GM21528 (cell line): Measurements from ENCODE around the gene RBM25.
"Not testable (repeated sequence)": the region's sequence is repeated elsewhere in the genome, so short reads cannot be mapped to it uniquely, and the experiment has no call there.

Source experiments
- ATAC-seq: cut with Tn5 transposase; IDR thresholded peaks from one replicate; pipeline ENCODE4 v1.9.1; 2021; ENCODE audit warnings: mild to moderate bottlenecking, moderate library complexity; ENCODE audit not compliant: unreplicated experiment, low FRiP score

The RBM25 gene

GRCh38 chr14:73058224-73058921, at the start of gene RBM25:
TSS of gene RBM25 (plus strand) at chr14:73058534. CDS start at chr14:73071642, 13,108 bp downstream.
- ATAC-seq = peak; percentile 91

- not testable (repeated sequence) for ATAC-seq
Measured at GRCh38 chr14:73011189-73011588, 47.1 kb upstream of the RBM25 start.

DNA sequence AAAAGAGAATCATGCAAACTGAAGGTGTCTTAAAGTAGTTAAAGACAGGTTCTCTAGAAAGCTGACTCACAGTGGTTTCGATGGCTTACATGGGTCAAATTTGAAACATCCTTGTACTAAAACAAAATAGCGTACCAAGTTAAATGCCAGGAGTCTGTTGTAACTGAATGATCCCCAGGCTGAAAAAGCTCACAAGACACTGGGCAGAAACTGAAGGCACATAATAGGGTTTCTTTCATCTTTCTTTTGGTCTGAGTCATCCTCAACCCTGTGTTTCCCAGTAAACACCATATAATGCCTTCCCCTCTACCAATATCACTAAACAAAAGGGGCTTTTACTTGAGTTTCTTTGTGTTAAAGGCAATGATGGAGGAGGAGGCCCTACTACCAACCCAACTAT, 44.2 kb upstream of the RBM25 start:
- no peak for ATAC-seq

GRCh38 chr14:73015552-73015951, 42.8 kb upstream of the RBM25 start:
- not testable (repeated sequence) for ATAC-seq

DNA sequence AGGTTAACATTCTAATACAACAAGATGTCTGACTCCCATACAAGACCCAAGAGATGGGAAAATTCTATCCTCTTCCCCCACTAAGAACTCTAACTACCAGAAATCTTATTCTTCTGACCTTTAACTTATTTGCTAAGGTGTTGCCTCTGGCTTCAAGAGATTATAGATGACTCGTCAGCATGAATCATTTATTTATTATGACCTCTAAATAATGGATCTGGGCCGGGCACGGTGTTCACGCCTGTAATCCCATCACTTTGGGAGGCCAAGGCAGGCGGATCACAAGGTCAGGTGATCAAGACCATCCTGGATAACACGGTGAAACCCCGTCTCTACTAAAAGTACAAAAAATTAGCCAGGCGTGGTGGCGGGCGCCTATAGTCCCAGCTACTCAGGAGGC, 42.3 kb upstream of the RBM25 start:
- ATAC-seq = not testable (repeated sequence)

- no peak for ATAC-seq
Measured at GRCh38 chr14:73022051-73022450, 36.3 kb upstream of the RBM25 start.

GRCh38 chr14:73025544-73025943, 32.8 kb upstream of the RBM25 start:
- ATAC-seq = no peak

GRCh38 chr14:73026243-73026844, 32.0 kb upstream of the RBM25 start:
- no peak for ATAC-seq

DNA sequence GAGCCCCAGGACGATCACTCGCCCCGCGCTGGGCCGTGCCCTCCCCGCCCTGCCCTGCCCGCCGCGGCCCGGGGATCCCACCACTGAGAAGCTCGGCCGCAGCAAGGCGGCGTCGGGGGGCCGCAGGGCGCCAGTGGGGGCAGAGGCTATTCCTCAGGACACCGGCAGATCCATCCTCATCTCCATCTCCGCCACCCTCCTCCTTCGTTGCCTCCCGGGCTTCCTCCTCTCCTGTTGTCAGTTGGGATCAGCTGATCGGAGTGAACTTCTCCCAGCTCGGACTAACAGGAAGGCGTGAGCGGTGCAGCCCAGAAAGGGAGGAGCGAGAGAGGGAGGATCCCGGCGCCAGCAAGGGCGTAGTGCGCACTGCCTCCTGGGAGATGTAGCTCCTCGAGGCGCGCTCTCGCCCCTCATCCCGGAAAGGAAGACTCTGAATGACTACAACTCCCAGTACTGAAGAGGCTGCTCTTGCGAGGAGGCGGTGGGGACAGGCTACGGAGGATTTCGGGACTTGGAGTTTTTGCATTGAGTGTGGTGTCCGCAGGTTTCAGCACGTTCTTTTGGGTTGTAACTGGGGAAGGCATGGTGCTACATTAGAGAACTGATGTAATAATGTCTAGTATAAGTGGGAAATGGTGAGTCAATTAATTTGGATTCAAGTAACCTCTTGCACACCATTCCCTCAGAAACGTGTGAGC, 31.3 kb upstream of the RBM25 start, which contains the start of gene ZFYVE1:
Gene ZFYVE1, minus strand, starts transcription at position 262 of the 698 bp plus-strand sequence. CDS start 2,598 bp downstream, outside the sequence.
- peak; percentile 96 for ATAC-seq

GRCh38 chr14:73027546-73027945, 30.8 kb upstream of the RBM25 start:
- ATAC-seq = no peak

DNA sequence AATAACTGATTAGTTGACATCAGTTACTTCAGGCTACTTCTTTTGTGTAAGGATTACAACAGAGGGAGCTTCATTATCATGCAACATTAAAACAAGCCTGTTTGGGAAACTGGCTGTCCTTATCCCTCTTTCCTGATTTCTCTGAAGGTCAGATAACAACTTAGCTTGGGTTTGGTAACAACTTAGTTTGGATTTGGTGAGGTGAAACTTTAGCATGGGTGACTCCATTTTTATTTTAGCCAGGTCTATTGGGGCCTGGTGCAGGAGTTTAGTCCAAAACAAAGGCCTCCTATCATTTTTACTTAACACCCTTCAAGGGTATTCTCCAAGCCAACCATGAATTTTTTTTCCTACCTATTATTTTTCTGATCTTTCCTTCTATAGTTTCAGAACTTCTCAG, 30.4 kb upstream of the RBM25 start:
- no peak for ATAC-seq

GRCh38 chr14:73036706-73037450, 21.5 kb upstream of the RBM25 start:
- ATAC-seq = not testable (repeated sequence)

- no peak for ATAC-seq
Measured at GRCh38 chr14:73047808-73048207, 10.5 kb upstream of the RBM25 start.

DNA sequence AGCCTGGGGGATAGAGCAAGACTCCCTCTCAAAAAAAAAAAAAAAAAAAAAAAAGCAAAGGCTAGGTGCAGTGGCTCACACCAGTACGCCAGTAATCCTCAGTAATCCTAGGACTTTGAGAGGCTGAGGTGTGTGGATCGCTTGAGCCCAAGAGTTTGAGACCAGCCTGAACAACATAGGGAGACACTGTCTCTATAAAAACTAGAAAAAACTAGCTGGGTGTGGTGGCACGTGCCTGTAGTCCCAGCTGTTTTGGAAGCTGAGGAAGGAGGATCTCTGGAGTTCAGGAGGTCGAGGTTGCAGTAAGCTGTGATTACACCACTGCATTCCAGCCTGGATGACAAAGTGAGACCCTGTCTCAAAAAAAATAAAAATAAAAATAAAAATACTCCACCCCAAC, 8.9 kb upstream of the RBM25 start:
- ATAC-seq = no peak

DNA sequence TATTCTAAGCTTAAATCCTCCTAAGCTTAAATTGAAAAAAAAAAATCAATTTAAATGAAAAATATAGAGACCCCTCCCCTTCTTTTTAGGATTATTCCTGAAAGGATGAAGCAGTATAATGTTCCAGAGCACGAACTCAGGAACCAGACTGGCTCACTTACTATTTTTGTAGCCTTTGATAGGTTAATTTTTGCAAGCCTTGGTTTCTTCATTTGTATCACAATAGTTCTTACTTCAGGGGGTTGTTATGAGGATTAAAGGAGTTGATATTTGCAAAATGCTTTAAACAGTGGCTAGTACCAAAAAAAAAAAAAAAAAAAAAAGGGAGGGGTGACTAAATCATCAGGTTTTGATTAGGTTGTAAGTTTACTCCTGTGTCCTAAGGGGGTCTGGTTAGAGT, 3.1 kb upstream of the RBM25 start:
- ATAC-seq = no peak

- ATAC-seq = no peak
Measured at GRCh38 chr14:73057944-73058223, 450 bp upstream of the RBM25 start.

GRCh38 chr14:73058922-73059673, 764 bp downstream of the RBM25 start:
- ATAC-seq = peak; percentile 18

DNA sequence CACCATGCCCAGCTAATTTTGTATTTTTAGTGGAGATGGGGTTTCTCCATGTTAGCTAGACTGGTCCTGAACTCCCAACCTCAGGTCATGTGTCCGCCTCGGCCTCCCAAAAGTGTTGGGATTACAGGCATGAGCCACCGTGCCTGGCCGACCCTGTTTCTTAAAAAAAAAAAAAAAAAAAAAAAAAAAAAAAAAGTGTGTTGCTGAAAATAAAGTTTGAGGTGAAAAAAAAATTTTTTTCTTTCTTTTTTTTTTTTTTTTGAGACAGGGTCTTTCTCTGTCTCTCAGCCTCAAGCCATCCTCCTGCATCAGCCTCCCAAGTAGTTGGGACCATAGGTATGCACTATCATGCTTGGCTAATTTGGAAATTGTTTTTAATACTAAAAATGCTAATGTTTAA, 11.3 kb downstream of the RBM25 start:
- no peak for ATAC-seq

GRCh38 chr14:73091044-73091443, 32.7 kb downstream of the RBM25 start:
- no peak for ATAC-seq

- no peak for ATAC-seq
Measured at GRCh38 chr14:73097421-73097820, 39.1 kb downstream of the RBM25 start.
